GM23338 (cell line): ENCODE data around the gene CPB2. TPM values are rescaled to one million over a fixed set of nuclear protein-coding genes. Genes with fewer than 3 reads are reported as not detected.

ENCODE experiments used
- ATAC-seq: fragments of 200-7000 bp; cut with Tn5 transposase; 3 replicates; pipeline ENCODE4 v1.9.1; 2020
- DNase-seq: peaks from one replicate; pipeline ENCODE4 v3.0.0-alpha.2; 2015; ENCODE audit warnings: low spot score
- H2AFZ ChIP-seq: fragments of 200-600 bp; sonication (generic); 2 replicates; pipeline ENCODE4 v1.8.0; 2016; ENCODE audit warnings: antibody characterized with exemption, mild to moderate bottlenecking, moderate library complexity
- H3F3A ChIP-seq: fragments of 200-600 bp; sonication (generic); replicated peaks from 2 replicates; pipeline ENCODE4 v1.8.0; 2017; ENCODE audit warnings: antibody characterized with exemption, mixed run types, low read depth
- H3K27ac ChIP-seq: fragments of 200-600 bp; sonication (generic); 2 replicates; pipeline ENCODE4 v1.6.1; 2016; ENCODE audit warnings: low read depth
- H3K27me3 ChIP-seq: fragments of 200-600 bp; sonication (generic); 2 replicates; pipeline ENCODE4 v1.8.0; 2016; ENCODE audit warnings: mild to moderate bottlenecking, mixed run types, moderate library complexity; ENCODE audit not compliant: insufficient read depth
- H3K36me3 ChIP-seq: fragments of 200-600 bp; sonication (generic); 2 replicates; pipeline ENCODE4 v1.8.0; 2016; ENCODE audit warnings: mild to moderate bottlenecking; ENCODE audit not compliant: insufficient read depth
- H3K4me1 ChIP-seq: fragments of 200-600 bp; sonication (generic); 2 replicates; pipeline ENCODE4 v1.8.0; 2016; ENCODE audit warnings: mild to moderate bottlenecking, moderate library complexity; ENCODE audit not compliant: insufficient read depth
- H3K4me2 ChIP-seq: fragments of 200-600 bp; sonication (generic); 2 replicates; pipeline ENCODE4 v1.7.1; 2017; ENCODE audit warnings: mixed run types
- H3K4me3 ChIP-seq: fragments of 200-600 bp; sonication (generic); 2 replicates; pipeline ENCODE4 v1.6.1; 2016; ENCODE audit warnings: mixed run types
- H3K79me2 ChIP-seq: fragments of 200-600 bp; sonication (generic); replicated peaks from 2 replicates; pipeline ENCODE4 v1.8.0; 2017; ENCODE audit warnings: mild to moderate bottlenecking; ENCODE audit not compliant: insufficient read depth
- H3K9me2 ChIP-seq: fragments of 200-600 bp; sonication (generic); 2 replicates; pipeline ENCODE4 v1.8.0; 2017; ENCODE audit not compliant: insufficient read depth
- H4K20me1 ChIP-seq: fragments of 200-600 bp; sonication (generic); replicated peaks from 2 replicates; pipeline ENCODE4 v1.8.0; 2017; ENCODE audit warnings: mild to moderate bottlenecking; ENCODE audit not compliant: insufficient read depth
- H3K27ac Mint-ChIP-seq: 2 replicates; pipeline ENCODE4 v1.8.0; 2020; ENCODE audit warnings: inconsistent platforms, mild to moderate bottlenecking, moderate library complexity, mixed read lengths
- H3K27me3 Mint-ChIP-seq: 3 replicates; pipeline ENCODE4 v1.8.0; 2022; ENCODE audit warnings: low read depth, mild to moderate bottlenecking, moderate library complexity, mixed read lengths, inconsistent platforms; ENCODE audit not compliant: insufficient read depth, poor library complexity
- H3K36me3 Mint-ChIP-seq: 3 replicates; pipeline ENCODE4 v1.8.0; 2021; ENCODE audit warnings: low read depth, mild to moderate bottlenecking, inconsistent platforms, moderate library complexity, mixed read lengths
- H3K4me1 Mint-ChIP-seq: 3 replicates; pipeline ENCODE4 v1.8.0; 2020; ENCODE audit warnings: mild to moderate bottlenecking, inconsistent platforms, mixed read lengths
- H3K4me3 Mint-ChIP-seq: 3 replicates; pipeline ENCODE4 v1.8.0; 2021; ENCODE audit warnings: moderate library complexity, mild to moderate bottlenecking, inconsistent platforms, mixed read lengths
- H3K9me3 Mint-ChIP-seq: 3 replicates; pipeline ENCODE4 v1.8.0; 2020; ENCODE audit warnings: moderate library complexity, mild to moderate bottlenecking, inconsistent platforms, mixed read lengths
- CREB1 ChIP-seq: fragments of 250-450 bp; sonication (Bioruptor Pico); IDR thresholded peaks from 2 replicates; pipeline ENCODE4 v1.5.0; 2020; ENCODE audit warnings: low read depth, mild to moderate bottlenecking, moderate library complexity
- CTCF ChIP-seq, 2 experiments: fragments of 200-600 bp in 1 of 2; sonication (generic) in 1 of 2; conservative IDR thresholded peaks; 2 replicates each; pipeline versions ENCODE4 v1.5.1 to v1.6.1; 2016 to 2017; ENCODE audit warnings: antibody characterized with exemption in 2 of 2, low read depth in 2 of 2, mild to moderate bottlenecking in 2 of 2, moderate library complexity in 1 of 2
- JUNB ChIP-seq: IDR thresholded peaks from one replicate; pipeline ENCODE4 v1.6.1; 2016; ENCODE audit warnings: antibody characterized with exemption; ENCODE audit not compliant: unreplicated experiment
- NANOG ChIP-seq: IDR thresholded peaks from 2 replicates; pipeline ENCODE4 v1.6.1; 2016; ENCODE audit warnings: antibody characterized with exemption, borderline replicate concordance
- STAT1 ChIP-seq: IDR thresholded peaks from one replicate; pipeline ENCODE4 v1.6.1; 2016; ENCODE audit warnings: antibody characterized with exemption; ENCODE audit not compliant: unreplicated experiment
- ZNF114 ChIP-seq: fragments of 250-450 bp; sonication (Bioruptor Pico); IDR thresholded peaks from 2 replicates; pipeline ENCODE4 v1.5.0; 2020; ENCODE audit warnings: mild to moderate bottlenecking, moderate library complexity
- ZNF331 ChIP-seq: fragments of 250-450 bp; sonication (Bioruptor Pico); IDR thresholded peaks from 2 replicates; pipeline ENCODE4 v1.5.0; 2020; ENCODE audit warnings: low read depth, mild to moderate bottlenecking, moderate library complexity
- polyA plus RNA-seq: library from polyadenylated mRNA; unstranded; fragments of >200 nt; fragmentation: Nextera tagmentation; extraction: Ambion mirVana; gene quantifications from 2 replicates; pipeline ENCODE4 v1.2.1, GENCODE V29; 2016
- total RNA-seq: library from RNA; depleted of rRNA; stranded (reverse); fragments of >200 nt; shearing (Covaris generic); gene quantifications from 2 replicates; pipeline ENCODE4 v1.2.3, GENCODE V29; 2014
- TF ChIP-seq, protein P1 (sequence below): IDR thresholded peaks from 2 replicates; pipeline ENCODE4 v1.6.1; 2016; ENCODE audit warnings: antibody characterized with exemption

The CPB2 gene
- total and polyA plus RNA-seq, 2 experiments from 2014 or later = 0.47 TPM; not detected in 1

- H2AFZ ChIP-seq = no peak overlapping the region
- H3K4me3 ChIP-seq = no peak overlapping the region
- no peaks in the 10 kb centered on the region for H3K4me1 ChIP-seq
- peaks cover 6% of the 10 kb centered on the region; the same call in 1 of the 2 replicates for H3K9me2 ChIP-seq
- no peak for ATAC-seq
- H4K20me1 ChIP-seq = no peaks in the 10 kb centered on the region
- no peaks in the 10 kb centered on the region for H3F3A ChIP-seq
- no peak for DNase-seq
- H3K27ac ChIP-seq = no peak overlapping the region
- H3K36me3 ChIP-seq = no peaks in the 10 kb centered on the region
- Mint-ChIP-seq H3K4me3 (no peak overlapping the region), H3K27ac (no peak overlapping the region), H3K4me1 (no peaks in the 10 kb centered on the region), H3K9me3 (no peaks in the 10 kb centered on the region), H3K36me3 (no peaks in the 10 kb centered on the region), H3K27me3 (no peaks in the 10 kb centered on the region)
- no peak overlapping the region for H3K4me2 ChIP-seq
- H3K79me2 ChIP-seq = no peaks in the 10 kb centered on the region
- no peaks in the 10 kb centered on the region for H3K27me3 ChIP-seq
- TF ChIP-seq CREB1 (CRISPR knock-in tag) = no peak
- no peak for TF ChIP-seq NANOG
- no peak for TF ChIP-seq STAT1
- TF ChIP-seq, protein P1, sequence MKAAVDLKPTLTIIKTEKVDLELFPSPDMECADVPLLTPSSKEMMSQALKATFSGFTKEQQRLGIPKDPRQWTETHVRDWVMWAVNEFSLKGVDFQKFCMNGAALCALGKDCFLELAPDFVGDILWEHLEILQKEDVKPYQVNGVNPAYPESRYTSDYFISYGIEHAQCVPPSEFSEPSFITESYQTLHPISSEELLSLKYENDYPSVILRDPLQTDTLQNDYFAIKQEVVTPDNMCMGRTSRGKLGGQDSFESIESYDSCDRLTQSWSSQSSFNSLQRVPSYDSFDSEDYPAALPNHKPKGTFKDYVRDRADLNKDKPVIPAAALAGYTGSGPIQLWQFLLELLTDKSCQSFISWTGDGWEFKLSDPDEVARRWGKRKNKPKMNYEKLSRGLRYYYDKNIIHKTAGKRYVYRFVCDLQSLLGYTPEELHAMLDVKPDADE = no peak
- no peak for TF ChIP-seq ZNF114 (CRISPR knock-in tag)
- no peak for TF ChIP-seq JUNB
Observed at GRCh38 chr13:46086985-46087384, 17.8 kb downstream of the CPB2 start.

DNA sequence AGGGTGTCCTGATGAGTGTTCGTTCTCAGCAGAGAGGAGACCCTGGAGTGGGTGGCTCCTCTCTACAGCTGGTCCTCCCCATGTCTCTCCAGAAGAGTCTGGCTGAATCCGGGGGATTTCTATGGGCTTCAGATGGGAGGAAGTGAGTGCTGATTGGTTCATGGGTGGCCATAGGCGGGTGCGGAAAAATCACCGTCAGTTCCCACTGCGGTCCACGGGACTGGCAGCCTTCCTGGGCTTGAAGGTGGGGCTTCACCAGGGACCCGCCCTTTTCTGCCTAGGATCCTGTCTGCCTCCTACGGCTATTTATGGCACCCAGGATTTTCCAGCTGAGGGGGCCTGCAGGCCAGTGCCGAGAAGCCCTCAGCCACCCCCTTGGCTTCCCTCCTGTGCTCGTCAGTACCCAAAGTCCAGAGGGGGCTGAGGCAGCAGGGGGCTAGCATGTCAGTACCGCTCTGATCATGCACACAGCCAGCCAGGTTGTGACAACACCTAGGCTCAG is 18.4 kb downstream of the CPB2 start:
- TF ChIP-seq CTCF (conservative IDR thresholded peaks at IDR 0.05; ENCODE audit: low read depth in 2 of 2) (no peak), ZNF114 (CRISPR knock-in tag) (no peak), STAT1 (no peak)
- ATAC-seq = no peak
- no peaks in the 10 kb centered on the region for H3K9me3 Mint-ChIP-seq
- H3K36me3 Mint-ChIP-seq = no peaks in the 10 kb centered on the region
- Histone ChIP-seq H3F3A (no peaks in the 10 kb centered on the region), H3K79me2 (no peaks in the 10 kb centered on the region), H3K36me3 (no peaks in the 10 kb centered on the region), H4K20me1 (no peaks in the 10 kb centered on the region), H3K4me2 (no peak overlapping the region), H2AFZ (no peak overlapping the region), H3K9me2 (peaks cover 6% of the 10 kb centered on the region; the same call in 1 of the 2 replicates), H3K4me1 (no peaks in the 10 kb centered on the region), H3K4me3 (no peak overlapping the region), H3K27me3 (no peaks in the 10 kb centered on the region), H3K27ac (no peak overlapping the region)
- no peak for DNase-seq
- H3K4me1 Mint-ChIP-seq = no peaks in the 10 kb centered on the region
- H3K27ac Mint-ChIP-seq = no peak overlapping the region
- H3K4me3 Mint-ChIP-seq = no peak overlapping the region
- no peaks in the 10 kb centered on the region for H3K27me3 Mint-ChIP-seq

DNA sequence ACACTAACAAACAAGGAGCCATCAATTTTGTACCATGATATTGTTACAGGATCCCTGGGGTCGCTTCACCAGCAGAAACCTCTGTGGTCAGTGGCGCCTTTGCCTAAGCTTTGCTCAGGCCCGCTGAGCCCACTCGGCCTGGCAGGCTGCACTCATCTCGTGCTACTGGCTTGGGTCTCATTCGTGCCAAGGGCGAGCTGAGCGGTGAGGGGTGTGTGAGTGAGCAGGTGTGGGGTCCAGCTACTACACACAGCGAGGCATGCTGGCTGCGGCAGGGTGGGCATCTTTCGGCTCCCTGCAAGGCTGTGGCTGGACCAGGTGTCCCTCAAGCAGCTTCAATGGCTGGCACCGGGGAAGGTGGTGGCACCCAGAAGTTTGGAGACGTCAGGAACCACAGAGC is 19.1 kb downstream of the CPB2 start:
- no peak overlapping the region for H3K4me2 ChIP-seq
- Mint-ChIP-seq H3K27ac (no peak overlapping the region), H3K4me3 (no peak overlapping the region), H3K9me3 (no peaks in the 10 kb centered on the region), H3K36me3 (no peaks in the 10 kb centered on the region), H3K4me1 (no peaks in the 10 kb centered on the region), H3K27me3 (no peaks in the 10 kb centered on the region)
- H3K9me2 ChIP-seq = peaks cover 6% of the 10 kb centered on the region; the same call in 1 of the 2 replicates
- no peaks in the 10 kb centered on the region for H3K79me2 ChIP-seq
- H3K27me3 ChIP-seq = no peaks in the 10 kb centered on the region
- no peak overlapping the region for H3K27ac ChIP-seq
- ATAC-seq (no peak), DNase-seq (no peak)
- no peak overlapping the region for H2AFZ ChIP-seq
- no peaks in the 10 kb centered on the region for H4K20me1 ChIP-seq
- no peak overlapping the region for H3K4me3 ChIP-seq
- no peaks in the 10 kb centered on the region for H3K4me1 ChIP-seq
- no peaks in the 10 kb centered on the region for H3K36me3 ChIP-seq
- no peaks in the 10 kb centered on the region for H3F3A ChIP-seq
- no peak for TF ChIP-seq CREB1 (CRISPR knock-in tag)
- no peak for TF ChIP-seq ZNF331
